Neural cell (in vitro differentiated cells): ENCODE measurements around the gene ARID1B.

Source experiments
- CTCF ChIP-seq: fragments of 450-650 bp; IDR thresholded peaks from 2 replicates; pipeline ENCODE4 v1.5.1; 2014; ENCODE audit warnings: antibody characterized with exemption, mild to moderate bottlenecking, moderate library complexity; ENCODE audit not compliant: poor library complexity, severe bottlenecking
- EP300 ChIP-seq: fragments of 450-650 bp; conservative IDR thresholded peaks from 2 replicates; pipeline ENCODE4 v1.6.1; 2014; ENCODE audit warnings: antibody characterized with exemption, mild to moderate bottlenecking, moderate library complexity; ENCODE audit not compliant: poor library complexity, severe bottlenecking
- EZH2 ChIP-seq: fragments of 200-600, 300-800 bp; shearing (Covaris generic), sonication (generic); IDR thresholded peaks from 2 replicates; pipeline ENCODE4 v1.6.1; 2014; ENCODE audit warnings: antibody characterized with exemption, low read length, borderline replicate concordance, mild to moderate bottlenecking; ENCODE audit not compliant: insufficient read depth, poor library complexity, severe bottlenecking
- MXI1 ChIP-seq: fragments of 450-650 bp; conservative IDR thresholded peaks from 2 replicates; pipeline ENCODE4 v1.6.1; 2014; ENCODE audit warnings: antibody characterized with exemption, mild to moderate bottlenecking; ENCODE audit not compliant: poor library complexity, severe bottlenecking
- POLR2AphosphoS5 ChIP-seq: IDR thresholded peaks from 2 replicates; pipeline ENCODE4 v1.6.1; 2012
- RAD21 ChIP-seq: fragments of 450-650 bp; conservative IDR thresholded peaks from 2 replicates; pipeline ENCODE4 v1.6.1; 2014; ENCODE audit warnings: antibody characterized with exemption, mild to moderate bottlenecking, moderate library complexity
- REST ChIP-seq: IDR thresholded peaks from 2 replicates; pipeline ENCODE4 v1.6.1; 2012; ENCODE audit warnings: borderline replicate concordance
- TAF1 ChIP-seq: IDR thresholded peaks from 2 replicates; pipeline ENCODE4 v1.6.1; 2012; ENCODE audit warnings: low read depth

GRCh38 chr6:156827382-156827781 is 50.2 kb downstream of the ARID1B start:
- TF ChIP-seq CTCF (no peak), POLR2AphosphoS5 (no peak), EP300 (no peak), EZH2 (no peak), REST (no peak), RAD21 (no peak), TAF1 (no peak), MXI1 (no peak)
